Osteocyte (in vitro differentiated cells): ENCODE data around the gene CD63. TPM values are rescaled to one million over a fixed set of nuclear protein-coding genes. Genes with fewer than 3 reads are reported as not detected.

ENCODE experiments used
- DNase-seq: peaks from one replicate; pipeline ENCODE4 v3.0.0; 2021; ENCODE audit warnings: mixed read lengths; ENCODE audit not compliant: unreplicated experiment; ENCODE audit errors: extremely low spot score
- H3K27ac Mint-ChIP-seq: one replicate; pipeline ENCODE4 v1.8.0; 2021; ENCODE audit warnings: mild to moderate bottlenecking, mixed read lengths; ENCODE audit not compliant: unreplicated experiment
- H3K27me3 Mint-ChIP-seq: one replicate; pipeline ENCODE4 v1.8.0; 2021; ENCODE audit warnings: mixed read lengths; ENCODE audit not compliant: unreplicated experiment
- H3K36me3 Mint-ChIP-seq: one replicate; pipeline ENCODE4 v1.8.0; 2021; ENCODE audit warnings: mixed read lengths; ENCODE audit not compliant: unreplicated experiment
- H3K4me1 Mint-ChIP-seq: one replicate; pipeline ENCODE4 v1.8.0; 2021; ENCODE audit warnings: mixed read lengths; ENCODE audit not compliant: unreplicated experiment
- H3K4me3 Mint-ChIP-seq: one replicate; pipeline ENCODE4 v1.8.0; 2021; ENCODE audit warnings: mild to moderate bottlenecking, moderate library complexity, mixed read lengths; ENCODE audit not compliant: unreplicated experiment
- H3K9me3 Mint-ChIP-seq: one replicate; pipeline ENCODE4 v1.8.0; 2021; ENCODE audit warnings: mixed read lengths; ENCODE audit not compliant: unreplicated experiment
- CTCF ChIP-seq: fragments of 200-600 bp; sonication (generic); IDR thresholded peaks from 2 replicates; pipeline ENCODE4 v1.5.0; 2021; ENCODE audit warnings: antibody characterized with exemption, mild to moderate bottlenecking, moderate library complexity
- total RNA-seq: library from RNA; stranded (reverse); gene quantifications from 2 replicates; pipeline ENCODE4 v1.2.1, GENCODE V29; 2021

CD63 gene
- total RNA-seq, 1 donor from 2014 or later, result 1,511 TPM

- H3K9me3 Mint-ChIP-seq, result no peaks in the 10 kb centered on the region
- peaks cover 39% of the 10 kb centered on the region for H3K27me3 Mint-ChIP-seq
- no peak for TF ChIP-seq CTCF
- peaks cover 3% of the 10 kb centered on the region for H3K36me3 Mint-ChIP-seq
- no peak for DNase-seq
- no peak within 1 kb of the TSS for H3K27ac Mint-ChIP-seq
- H3K4me3 Mint-ChIP-seq, result peak within 1 kb of the TSS; percentile 76
- H3K4me1 Mint-ChIP-seq, result peaks cover 16% of the 10 kb centered on the region
Observed at GRCh38 chr12:55707841-55708694, 20.7 kb downstream of the CD63 start, which contains the start of gene ITGA7. ITGA7 (minus strand) TSS chr12:55707904; CDS start chr12:55707682, 222 bp downstream.

- H3K4me3 Mint-ChIP-seq, result peak overlapping the region; percentile 76
- H3K27ac Mint-ChIP-seq, result no peak overlapping the region
- no peak for DNase-seq
- TF ChIP-seq CTCF, result no peak
- peaks cover 36% of the 10 kb centered on the region for H3K27me3 Mint-ChIP-seq
- peaks cover 3% of the 10 kb centered on the region for H3K36me3 Mint-ChIP-seq
- H3K9me3 Mint-ChIP-seq, result no peaks in the 10 kb centered on the region
- peaks cover 16% of the 10 kb centered on the region for H3K4me1 Mint-ChIP-seq
Observed at GRCh38 chr12:55707219-55707671, 21.6 kb downstream of the CD63 start.

- H3K36me3 Mint-ChIP-seq, result peaks cover 3% of the 10 kb centered on the region
- H3K27ac Mint-ChIP-seq, result no peak overlapping the region
- peaks cover 16% of the 10 kb centered on the region for H3K4me1 Mint-ChIP-seq
- peaks cover 31% of the 10 kb centered on the region for H3K27me3 Mint-ChIP-seq
- no peaks in the 10 kb centered on the region for H3K9me3 Mint-ChIP-seq
- no peak for DNase-seq
- no peak for TF ChIP-seq CTCF
- H3K4me3 Mint-ChIP-seq, result peak overlapping the region; percentile 76
Observed at GRCh38 chr12:55706568-55707218, 22.1 kb downstream of the CD63 start.

GRCh38 chr12:55705782-55706402 is 22.9 kb downstream of the CD63 start:
- no peak for DNase-seq
- no peak overlapping the region for H3K4me3 Mint-ChIP-seq

More at GRCh38 chr12:55705782-55706402, 22.9 kb downstream of the CD63 start:
- Mint-ChIP-seq H3K4me1 (peaks cover 16% of the 10 kb centered on the region), H3K27ac (no peak overlapping the region), H3K9me3 (no peaks in the 10 kb centered on the region), H3K36me3 (peaks cover 3% of the 10 kb centered on the region), H3K27me3 (peaks cover 30% of the 10 kb centered on the region)
- peak; percentile 24 for TF ChIP-seq CTCF
